Endothelial cell of umbilical vein (primary cell): Measurements from ENCODE around the gene MAGEB17. TPM values are rescaled to one million over a fixed set of nuclear protein-coding genes. Genes with fewer than 3 reads are reported as not detected.

Experiments used
- BruUV-seq: library from RNA; stranded (reverse); fragments of 400-500 nt; replicated peaks from 2 replicates; lab custom pipeline; 2021; lab: Mats Ljungman, UMichigan
- CTCF ChIA-PET: fragments of 300-600, 350-600 bp; sonication (Branson Sonifier 250); formaldehyde crosslinking; loops from one replicate; lab custom pipeline; 2021; ENCODE audit warnings: antibody characterized with exemption, inconsistent platforms; lab: Charles Lee
- POLR2A ChIA-PET: fragments of 300-600, 350-600 bp; sonication (Branson Sonifier 250); formaldehyde crosslinking; loops from one replicate; lab custom pipeline; 2021; ENCODE audit warnings: antibody characterized with exemption, inconsistent platforms; lab: Charles Lee
- DNase-seq: peaks from one replicate; pipeline ENCODE4 v3.0.0-alpha.2; 2011; ENCODE audit warnings: low read depth, low spot score
- FAIRE-seq: peaks from 2 replicates; lab custom pipeline; 2011; peaks lifted over from hg19 to GRCh38; lab: Jason Lieb, UNC
- H2AFZ ChIP-seq: 2 replicates; pipeline ENCODE4 v1.6.0; 2012; ENCODE audit warnings: low read depth, low read length, control low read depth, inconsistent platforms
- H3K27ac ChIP-seq: 2 replicates; pipeline ENCODE4 v1.5.1; 2011; ENCODE audit warnings: low read depth, mild to moderate bottlenecking, control low read depth, low read length, moderate library complexity; ENCODE audit not compliant: insufficient read depth
- H3K27me3 ChIP-seq, 2 experiments: 2 replicates each; pipeline versions ENCODE4 v1.6.0 to v1.6.1; 2011; ENCODE audit warnings: low read length in 2 of 2, mixed read lengths in 1 of 2; ENCODE audit not compliant: control insufficient read depth in 2 of 2, insufficient read depth in 2 of 2
- H3K36me3 ChIP-seq, 2 experiments: 2 replicates in 1 of 2; 3 replicates in 1 of 2; pipeline ENCODE4 v1.5.1; 2011; ENCODE audit warnings: low read length in 2 of 2, mild to moderate bottlenecking in 1 of 2, moderate library complexity in 1 of 2; ENCODE audit not compliant: control insufficient read depth in 2 of 2, insufficient read depth in 2 of 2; ENCODE audit errors: extremely low read depth in 1 of 2
- H3K4me1 ChIP-seq: 3 replicates; pipeline ENCODE4 v1.5.1; 2011; ENCODE audit warnings: mild to moderate bottlenecking, low read length; ENCODE audit not compliant: control insufficient read depth, insufficient read depth; ENCODE audit errors: extremely low read depth
- H3K4me2 ChIP-seq: 2 replicates; pipeline ENCODE4 v1.6.1; 2011; ENCODE audit warnings: low read length, control low read depth, mixed read lengths; ENCODE audit not compliant: insufficient read depth
- H3K4me3 ChIP-seq, 3 experiments: fragments of 200-600 bp in 1 of 3; sonication (generic), shearing (Covaris generic) in 1 of 3; replicated peaks in 1 of 3; 2 replicates each; pipeline ENCODE4 v1.5.1; 2011 to 2016; ENCODE audit warnings: control low read depth in 3 of 3, low read length in 3 of 3, mild to moderate bottlenecking in 2 of 3, inconsistent platforms in 1 of 3, low read depth in 1 of 3, moderate library complexity in 1 of 3; ENCODE audit not compliant: insufficient read depth in 1 of 3
- H3K79me2 ChIP-seq: 2 replicates; pipeline ENCODE4 v1.6.0; 2012; ENCODE audit warnings: low read length, inconsistent platforms; ENCODE audit not compliant: control insufficient read depth, insufficient read depth
- H3K9ac ChIP-seq: replicated peaks from 2 replicates; pipeline ENCODE3; 2011; ENCODE audit warnings: low read length, control low read depth; ENCODE audit not compliant: insufficient read depth; ENCODE audit errors: extremely low read depth
- H3K9me1 ChIP-seq: replicated peaks from 3 replicates; pipeline ENCODE4 v1.6.0; 2011; ENCODE audit warnings: mild to moderate bottlenecking, low read length; ENCODE audit not compliant: control insufficient read depth, insufficient read depth; ENCODE audit errors: extremely low read depth
- H3K9me3 ChIP-seq: replicated peaks from 2 replicates; pipeline ENCODE4 v1.5.1; 2012; ENCODE audit warnings: low read length, inconsistent platforms; ENCODE audit not compliant: control insufficient read depth, insufficient read depth
- H4K20me1 ChIP-seq: replicated peaks from 2 replicates; pipeline ENCODE3; 2011; ENCODE audit warnings: mild to moderate bottlenecking, low read length; ENCODE audit not compliant: control insufficient read depth, insufficient read depth; ENCODE audit errors: extremely low read depth
- CTCF ChIP-seq, 2 donors: IDR thresholded peaks; 1 replicate in 1 of 2; 2 replicates in 1 of 2; pipeline ENCODE4 v1.5.1; 2011; ENCODE audit warnings: low read length in 2 of 2, mild to moderate bottlenecking in 2 of 2, moderate library complexity in 2 of 2, control low read depth in 1 of 2, inconsistent platforms in 1 of 2, low read depth in 1 of 2; ENCODE audit not compliant: insufficient read depth in 1 of 2; ENCODE audit errors: extremely low read depth in 1 of 2
- EZH2 ChIP-seq: IDR thresholded peaks from 2 replicates; pipeline ENCODE4 v1.6.1; 2012; ENCODE audit warnings: borderline replicate concordance, low read depth, mild to moderate bottlenecking, moderate library complexity, low read length, inconsistent platforms; ENCODE audit not compliant: severe bottlenecking
- FOS ChIP-seq: IDR thresholded peaks from 2 replicates; pipeline ENCODE4 v1.6.1; 2011; ENCODE audit warnings: mild to moderate bottlenecking, low read length, moderate library complexity, borderline replicate concordance; ENCODE audit not compliant: insufficient read depth
- GATA2 ChIP-seq: IDR thresholded peaks from 2 replicates; pipeline ENCODE4 v1.7.0; 2011; ENCODE audit warnings: low read depth, mild to moderate bottlenecking, moderate library complexity, mixed read lengths, low read length; ENCODE audit not compliant: insufficient read length, insufficient read depth
- JUN ChIP-seq: IDR thresholded peaks from 2 replicates; pipeline ENCODE4 v1.6.1; 2011; ENCODE audit warnings: borderline replicate concordance, low read depth; ENCODE audit not compliant: insufficient read length, insufficient read depth
- MAX ChIP-seq: IDR thresholded peaks from 2 replicates; pipeline ENCODE4 v1.6.1; 2011; ENCODE audit not compliant: insufficient read depth, insufficient read length
- POLR2A ChIP-seq: IDR thresholded peaks from 2 replicates; pipeline ENCODE4 v1.6.1; 2012; ENCODE audit warnings: low read depth, mild to moderate bottlenecking, control low read depth, low read length
- POLR2AphosphoS5 ChIP-seq: IDR thresholded peaks from 2 replicates; pipeline ENCODE4 v1.6.1; 2012; ENCODE audit warnings: low read depth, mild to moderate bottlenecking, control low read depth, low read length, moderate library complexity; ENCODE audit not compliant: insufficient read depth
- dilution Hi-C: fragments of 300-500 bp; cut with MboI; formaldehyde crosslinking; loops from one replicate; pipeline ENCODE4 v1.15.0; 2019; ENCODE audit warnings: low sequenced_read_pairs; ENCODE audit not compliant: extremely low pct_ligation_motif_present
- intact Hi-C: fragments of 100-400 bp; cut with micrococcal nuclease; formaldehyde crosslinking; loops from one replicate; pipeline ENCODE4 v1.10.0; 2022
- polyA plus RNA-seq, 4 experiments: library from polyadenylated mRNA; depleted of rRNA in 3 of 4; stranded (reverse) in 3 of 4; unstranded in 1 of 4; fragments of >200 nt; gene quantifications; 2 replicates each; pipeline versions ENCODE4 v1.2.1 to v1.2.3, GENCODE V29; 2011 to 2012; ENCODE audit warnings: missing spikeins in 1 of 4
- total RNA-seq: library from RNA; stranded (reverse); gene quantifications from 2 replicates; pipeline ENCODE4 v1.2.3, GENCODE V29; 2021

The MAGEB17 gene
- total and polyA plus RNA-seq, 2 donors (not counting 3 experiments of a cell fraction or from before 2014, with no cell fraction given), result not detected

GRCh38 chrX:16140448-16140847, 26.8 kb upstream of the MAGEB17 start:
- Histone ChIP-seq H4K20me1 (no peaks in the 10 kb centered on the region), H3K4me3 (no peak overlapping the region), H3K9me1 (no peaks in the 10 kb centered on the region), H3K9ac (no peak overlapping the region), H3K9me3 (no peaks in the 10 kb centered on the region), H3K4me2 (no peak overlapping the region), H3K36me3 (no peaks in the 10 kb centered on the region), H3K27ac (no peak overlapping the region), H3K79me2 (no peaks in the 10 kb centered on the region), H3K27me3 (no peaks in the 10 kb centered on the region), H2AFZ (no peak overlapping the region), H3K4me1 (no peaks in the 10 kb centered on the region)
- ChIA-PET CTCF (interaction anchor here (1.2 kb wide), 1 partner anchor 389 kb away, joined by 3 read pairs; no protein-coding TSS in a partner anchor), POLR2A (no interaction called here)
- dilution Hi-C loops (no loop called here), intact Hi-C loops (loop anchor here (5.0 kb wide), 1 partner anchor 37 kb away; no protein-coding TSS in a partner anchor)
- no TSS peak for BruUV-seq
- no peak for FAIRE-seq
- DNase-seq, result no peak
- TF ChIP-seq CTCF (IDR thresholded peaks at IDR 0.05; ENCODE audit: extremely low read depth in 1 of 2, insufficient read depth in 1 of 2, low read depth in 1 of 2, low read length in 2 of 2), result no peak
- TF ChIP-seq MAX, result no peak
- no peak for TF ChIP-seq GATA2
- TF ChIP-seq POLR2A, result no peak
- no peak for TF ChIP-seq FOS
- TF ChIP-seq EZH2, result no peak
- no peak for TF ChIP-seq POLR2AphosphoS5
- TF ChIP-seq JUN, result no peak
